GM06990 (cell line): Measurements from ENCODE around the gene LAIR2.
"Not testable (repeated sequence)": the region's sequence is repeated elsewhere in the genome, so short reads cannot be mapped to it uniquely, and the experiment has no call there.

ENCODE experiments used
- DNase-seq: peaks from one replicate; pipeline ENCODE4 v3.0.0-alpha.2; 2011; ENCODE audit not compliant: insufficient read length; ENCODE audit errors: extremely low read depth
- H3K27me3 ChIP-seq: replicated peaks from 2 replicates; pipeline ENCODE4 v1.6.0; 2011; ENCODE audit warnings: low read length; ENCODE audit not compliant: control insufficient read depth, insufficient read depth
- H3K36me3 ChIP-seq: 2 replicates; pipeline ENCODE4 v1.5.1; 2011; ENCODE audit warnings: low read length; ENCODE audit not compliant: control insufficient read depth, insufficient read depth
- H3K4me3 ChIP-seq: replicated peaks from 2 replicates; pipeline ENCODE4 v1.5.1; 2011; ENCODE audit warnings: low read depth, mild to moderate bottlenecking, control low read depth, low read length
- TF ChIP-seq, protein P1 (sequence below): IDR thresholded peaks from 2 replicates; pipeline ENCODE4 v1.5.1; 2011; ENCODE audit warnings: low read length, control low read depth, mild to moderate bottlenecking, inconsistent platforms; ENCODE audit not compliant: insufficient read depth, poor library complexity, severe bottlenecking

LAIR2 gene

DNA sequence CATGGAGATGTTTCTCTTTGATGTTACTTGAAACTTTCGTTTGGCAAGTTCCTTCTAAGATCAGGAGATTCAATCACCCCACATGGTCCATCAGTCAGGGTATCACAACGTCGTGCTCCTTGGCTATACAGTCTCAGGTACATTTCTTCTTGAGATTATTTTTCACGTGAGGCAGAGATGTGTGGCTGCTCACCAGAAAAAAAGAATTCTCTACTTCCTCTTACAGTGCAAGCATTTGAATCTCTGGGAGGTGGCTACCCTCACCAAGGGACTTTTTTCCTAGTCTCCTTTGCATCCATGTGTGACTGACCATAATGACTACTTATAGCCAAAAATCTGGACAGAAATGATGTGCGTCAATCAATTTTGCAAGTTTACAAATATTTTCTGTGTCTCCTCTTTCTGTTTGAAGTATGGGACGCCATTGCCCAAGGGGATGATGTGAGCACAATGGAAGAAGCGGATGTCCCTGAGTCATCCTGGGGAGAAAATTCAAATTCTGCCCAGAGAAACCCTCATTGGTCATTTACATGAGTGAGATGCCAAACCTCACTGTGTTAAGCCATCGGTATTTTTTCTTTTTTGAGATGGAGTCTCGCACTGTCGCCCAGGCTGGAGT is 8.6 kb upstream of the LAIR2 start:
- TF ChIP-seq, protein P1, sequence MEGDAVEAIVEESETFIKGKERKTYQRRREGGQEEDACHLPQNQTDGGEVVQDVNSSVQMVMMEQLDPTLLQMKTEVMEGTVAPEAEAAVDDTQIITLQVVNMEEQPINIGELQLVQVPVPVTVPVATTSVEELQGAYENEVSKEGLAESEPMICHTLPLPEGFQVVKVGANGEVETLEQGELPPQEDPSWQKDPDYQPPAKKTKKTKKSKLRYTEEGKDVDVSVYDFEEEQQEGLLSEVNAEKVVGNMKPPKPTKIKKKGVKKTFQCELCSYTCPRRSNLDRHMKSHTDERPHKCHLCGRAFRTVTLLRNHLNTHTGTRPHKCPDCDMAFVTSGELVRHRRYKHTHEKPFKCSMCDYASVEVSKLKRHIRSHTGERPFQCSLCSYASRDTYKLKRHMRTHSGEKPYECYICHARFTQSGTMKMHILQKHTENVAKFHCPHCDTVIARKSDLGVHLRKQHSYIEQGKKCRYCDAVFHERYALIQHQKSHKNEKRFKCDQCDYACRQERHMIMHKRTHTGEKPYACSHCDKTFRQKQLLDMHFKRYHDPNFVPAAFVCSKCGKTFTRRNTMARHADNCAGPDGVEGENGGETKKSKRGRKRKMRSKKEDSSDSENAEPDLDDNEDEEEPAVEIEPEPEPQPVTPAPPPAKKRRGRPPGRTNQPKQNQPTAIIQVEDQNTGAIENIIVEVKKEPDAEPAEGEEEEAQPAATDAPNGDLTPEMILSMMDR: no peak
- no peak for DNase-seq
- H3K4me3 ChIP-seq: no peak overlapping the region
- H3K36me3 ChIP-seq: no peaks in the 10 kb centered on the region
- H3K27me3 ChIP-seq: no peaks in the 10 kb centered on the region

DNA sequence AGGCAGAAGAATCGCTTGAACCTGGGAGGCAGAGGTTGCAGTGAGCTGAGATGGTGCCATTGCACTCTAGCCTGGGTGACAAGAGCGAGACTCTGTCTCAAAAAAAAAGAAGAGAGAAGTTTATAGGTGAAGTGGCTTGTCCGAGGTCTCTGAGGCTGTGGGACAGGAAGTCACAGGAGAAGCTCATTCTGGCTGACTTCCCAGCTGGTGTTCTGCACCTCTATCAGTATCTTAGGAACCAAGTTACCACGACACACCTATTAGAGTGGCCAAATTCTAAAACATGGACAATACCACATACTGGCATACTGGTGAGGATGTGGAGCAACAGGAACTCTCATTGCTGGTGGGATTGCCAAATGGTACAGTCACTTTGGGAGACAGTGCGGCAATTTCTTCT is 7.3 kb upstream of the LAIR2 start:
- not testable (repeated sequence) for DNase-seq, H3K36me3 ChIP-seq, H3K4me3 ChIP-seq, H3K27me3 ChIP-seq

DNA sequence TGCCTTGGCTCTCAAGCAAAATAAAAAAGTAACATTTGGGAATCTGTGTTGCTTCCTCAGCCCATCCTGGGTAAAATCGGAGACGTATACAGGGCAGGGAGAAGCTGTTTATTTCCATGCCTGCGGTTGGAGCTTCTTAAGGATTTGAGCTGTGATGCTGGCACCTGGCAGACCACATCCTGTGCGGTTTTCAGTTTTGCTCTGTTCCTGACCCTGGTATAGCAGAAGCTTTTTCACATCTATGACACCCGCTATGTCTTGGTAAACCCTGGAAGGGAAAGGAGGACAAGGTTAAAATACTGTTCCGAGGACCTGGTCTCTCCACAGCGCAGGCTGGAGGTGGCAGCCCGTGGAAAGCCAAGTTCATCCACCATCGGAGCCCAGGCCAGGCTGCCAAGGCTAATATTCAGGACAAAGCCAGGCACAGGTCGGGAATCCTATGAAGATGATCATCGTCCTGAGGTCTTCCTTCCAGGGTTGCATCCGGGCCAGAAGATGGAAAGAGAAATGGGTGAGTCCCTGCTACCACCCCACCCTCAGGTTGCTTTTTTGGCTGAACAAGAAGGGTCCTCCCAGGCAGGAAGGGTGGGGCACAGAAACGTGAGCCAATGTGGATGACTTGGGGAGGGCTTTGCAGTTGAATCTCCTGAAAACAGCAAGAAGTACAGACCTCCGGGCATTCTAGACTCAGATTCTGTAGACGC is 4.7 kb upstream of the LAIR2 start:
- H3K27me3 ChIP-seq, H3K36me3 ChIP-seq, H3K4me3 ChIP-seq, DNase-seq: not testable (repeated sequence)

DNA sequence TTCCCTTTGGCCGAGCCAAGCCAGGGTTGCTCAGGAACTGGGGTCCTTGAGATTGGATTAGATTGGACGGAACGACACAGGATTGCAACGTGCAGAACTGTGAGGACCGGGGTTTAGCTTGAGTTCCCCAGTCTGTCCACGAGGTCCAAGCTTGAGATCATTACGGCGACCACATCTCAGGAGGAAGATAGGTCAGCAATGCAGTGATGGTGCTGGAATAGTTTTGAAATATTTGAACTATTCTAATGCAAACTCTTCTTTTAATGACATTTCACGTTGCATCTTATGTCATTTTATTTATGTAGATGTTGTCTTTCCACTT is 4.2 kb upstream of the LAIR2 start:
- not testable (repeated sequence) for H3K27me3 ChIP-seq

DNA sequence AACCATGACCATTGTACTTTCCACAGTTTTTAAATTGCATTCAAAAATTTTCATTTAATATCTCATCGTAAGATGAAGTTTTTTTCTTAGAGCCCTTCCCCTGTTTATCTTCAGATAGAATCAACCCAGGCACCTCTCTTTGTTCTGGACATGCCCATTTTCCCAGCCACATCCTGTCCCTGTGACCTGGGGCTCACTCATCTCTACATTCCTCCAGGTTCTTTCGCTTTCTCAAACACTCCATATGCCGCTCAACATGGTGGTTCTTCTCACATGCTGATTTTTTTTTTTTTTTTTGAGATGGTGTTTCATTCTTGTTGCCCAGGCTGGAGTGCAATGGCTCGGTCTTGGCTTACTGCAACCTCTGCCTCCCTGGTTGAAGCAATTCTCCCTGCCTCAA is 2.9 kb downstream of the LAIR2 start:
- not testable (repeated sequence) for DNase-seq, H3K27me3 ChIP-seq

More for the DNA sequence above, 4.2 kb upstream of the LAIR2 start:
- not testable (repeated sequence) for H3K36me3 ChIP-seq, H3K4me3 ChIP-seq, DNase-seq

DNA sequence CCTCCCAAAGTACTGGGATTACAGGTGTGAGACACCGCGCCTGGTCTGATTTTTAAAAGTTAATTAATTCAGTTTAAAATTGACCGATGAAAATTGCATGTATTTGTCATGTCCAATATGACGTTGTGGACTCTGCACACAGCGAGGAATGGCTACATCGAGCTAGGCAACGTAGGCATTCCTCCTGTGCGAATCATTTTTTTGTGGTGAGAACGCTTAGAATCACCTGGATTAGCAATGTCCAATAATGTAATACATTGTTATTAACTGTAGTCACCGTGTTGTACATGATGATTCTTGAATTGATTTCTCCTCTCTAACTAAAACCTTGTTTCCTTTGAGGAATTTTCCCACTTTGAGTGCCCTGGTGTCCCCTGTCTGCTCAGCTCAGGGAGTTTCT is 3.4 kb downstream of the LAIR2 start:
- H3K4me3 ChIP-seq: no peak overlapping the region
- H3K36me3 ChIP-seq: no peaks in the 10 kb centered on the region
- no peak for DNase-seq
- no peaks in the 10 kb centered on the region for H3K27me3 ChIP-seq
- TF ChIP-seq, protein P1: no peak

More for the DNA sequence above, 2.9 kb downstream of the LAIR2 start:
- H3K4me3 ChIP-seq, H3K36me3 ChIP-seq: not testable (repeated sequence)

DNA sequence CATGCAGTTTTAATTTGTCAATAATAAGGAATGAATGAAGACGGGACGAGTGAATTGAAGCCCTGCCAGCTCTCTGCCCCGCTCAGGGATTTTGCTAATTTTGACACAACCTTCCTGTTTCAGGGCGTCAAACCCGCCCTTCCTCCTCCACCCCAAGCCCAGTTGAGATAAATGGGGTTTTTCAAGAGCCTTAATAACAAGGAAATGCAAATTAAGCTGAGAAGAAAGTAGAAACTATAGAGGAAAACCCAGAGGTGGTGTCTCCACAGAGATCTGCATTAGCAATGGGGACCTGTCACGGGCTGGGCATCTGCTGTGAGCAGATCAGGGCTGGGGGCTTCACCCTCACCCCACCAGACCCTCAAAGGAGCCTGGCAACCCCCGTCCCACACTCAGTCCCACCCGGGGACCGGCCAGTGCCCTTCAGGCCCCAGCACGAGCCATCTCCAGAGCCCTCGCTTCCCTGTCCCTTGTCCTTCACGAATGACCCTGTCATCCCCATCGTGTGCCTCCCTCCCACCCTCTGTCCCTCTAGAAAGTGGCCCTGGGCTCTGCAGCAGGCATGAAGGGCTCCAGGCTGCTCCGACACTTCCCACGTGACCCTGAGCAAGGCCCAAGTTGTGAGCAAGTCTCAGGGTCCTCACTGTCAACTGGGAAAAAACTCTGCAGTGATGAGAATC is 4.5 kb downstream of the LAIR2 start:
- H3K27me3 ChIP-seq, H3K4me3 ChIP-seq, DNase-seq, H3K36me3 ChIP-seq: not testable (repeated sequence)

DNA sequence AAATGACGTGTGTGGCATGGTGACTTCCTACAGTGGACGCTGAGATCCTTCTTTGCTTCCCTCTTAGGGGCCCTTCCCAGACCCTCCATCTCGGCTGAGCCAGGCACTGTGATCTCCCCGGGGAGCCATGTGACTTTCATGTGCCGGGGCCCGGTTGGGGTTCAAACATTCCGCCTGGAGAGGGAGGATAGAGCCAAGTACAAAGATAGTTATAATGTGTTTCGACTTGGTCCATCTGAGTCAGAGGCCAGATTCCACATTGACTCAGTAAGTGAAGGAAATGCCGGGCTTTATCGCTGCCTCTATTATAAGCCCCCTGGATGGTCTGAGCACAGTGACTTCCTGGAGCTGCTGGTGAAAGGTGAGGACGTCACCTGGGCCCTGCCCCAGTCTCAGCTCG is 5.2 kb downstream of the LAIR2 start:
- no peaks in the 10 kb centered on the region for H3K27me3 ChIP-seq

DNA sequence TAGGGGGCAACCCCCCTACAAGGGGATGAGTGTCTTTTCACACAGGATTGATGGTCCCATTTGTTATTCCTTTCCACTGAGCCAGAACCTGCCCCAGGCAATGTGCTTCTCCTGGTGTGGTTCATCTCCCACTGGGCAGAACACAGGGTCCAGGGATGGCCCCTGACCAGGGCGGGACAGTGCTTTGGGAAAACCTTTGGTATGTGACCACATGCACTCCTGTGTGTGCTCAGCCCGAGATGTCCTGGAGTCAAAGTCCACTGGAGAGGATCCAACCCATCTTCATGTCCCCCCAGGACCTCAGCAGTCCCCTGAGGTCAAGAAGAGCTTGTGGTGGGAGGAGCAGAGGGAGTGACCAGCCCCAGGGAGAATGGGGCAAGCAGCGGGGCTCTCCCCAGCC is 5.9 kb downstream of the LAIR2 start:
- not testable (repeated sequence) for H3K36me3 ChIP-seq, H3K27me3 ChIP-seq, H3K4me3 ChIP-seq, DNase-seq

More for the DNA sequence above, 5.2 kb downstream of the LAIR2 start:
- no peak for DNase-seq
- TF ChIP-seq, protein P1: no peak
- Histone ChIP-seq H3K36me3 (no peaks in the 10 kb centered on the region), H3K4me3 (no peak overlapping the region)

DNA sequence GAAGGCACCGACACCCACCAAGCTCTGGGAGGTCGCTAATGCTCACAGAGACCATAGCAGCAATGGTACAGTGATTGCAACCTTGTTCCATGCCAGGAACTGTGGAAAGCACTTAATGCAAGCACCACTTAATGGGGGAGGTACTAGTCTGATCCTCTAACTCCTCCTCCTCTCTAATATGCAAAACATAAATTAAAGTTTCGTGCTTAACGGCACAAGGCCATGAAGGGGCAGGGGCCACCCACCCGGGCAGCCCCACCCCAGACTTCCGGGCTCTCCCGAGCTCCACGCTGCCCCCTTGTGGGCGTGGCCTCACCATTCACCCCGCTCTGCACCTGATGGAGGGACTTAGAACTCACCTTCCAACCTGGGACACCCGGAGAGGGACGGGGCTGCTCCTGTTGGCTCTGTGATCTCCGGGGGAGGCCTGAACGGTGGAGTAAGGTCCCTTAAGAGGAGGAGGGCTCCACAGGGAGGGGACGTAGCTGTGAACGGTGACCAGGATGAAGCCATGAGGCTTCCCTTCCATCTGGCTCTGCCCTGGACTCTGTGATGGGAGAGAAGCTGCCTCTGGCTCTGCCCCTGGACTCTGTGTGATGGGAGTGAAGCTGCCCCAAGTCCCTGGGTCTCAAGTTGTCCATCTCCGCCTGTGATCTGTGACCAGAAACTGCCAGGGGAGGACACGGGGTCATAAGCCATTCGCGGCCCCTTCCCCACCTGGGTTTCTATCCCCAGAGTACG is 6.7 kb downstream of the LAIR2 start:
- not testable (repeated sequence) for DNase-seq, H3K4me3 ChIP-seq, H3K27me3 ChIP-seq, H3K36me3 ChIP-seq
